Measurements from ENCODE around the gene LCN15.

Gene LCN15

GRCh38 chr9:136738960-136739359 is 25.4 kb downstream of the LCN15 start:
- no peak for DNase-seq

DNA sequence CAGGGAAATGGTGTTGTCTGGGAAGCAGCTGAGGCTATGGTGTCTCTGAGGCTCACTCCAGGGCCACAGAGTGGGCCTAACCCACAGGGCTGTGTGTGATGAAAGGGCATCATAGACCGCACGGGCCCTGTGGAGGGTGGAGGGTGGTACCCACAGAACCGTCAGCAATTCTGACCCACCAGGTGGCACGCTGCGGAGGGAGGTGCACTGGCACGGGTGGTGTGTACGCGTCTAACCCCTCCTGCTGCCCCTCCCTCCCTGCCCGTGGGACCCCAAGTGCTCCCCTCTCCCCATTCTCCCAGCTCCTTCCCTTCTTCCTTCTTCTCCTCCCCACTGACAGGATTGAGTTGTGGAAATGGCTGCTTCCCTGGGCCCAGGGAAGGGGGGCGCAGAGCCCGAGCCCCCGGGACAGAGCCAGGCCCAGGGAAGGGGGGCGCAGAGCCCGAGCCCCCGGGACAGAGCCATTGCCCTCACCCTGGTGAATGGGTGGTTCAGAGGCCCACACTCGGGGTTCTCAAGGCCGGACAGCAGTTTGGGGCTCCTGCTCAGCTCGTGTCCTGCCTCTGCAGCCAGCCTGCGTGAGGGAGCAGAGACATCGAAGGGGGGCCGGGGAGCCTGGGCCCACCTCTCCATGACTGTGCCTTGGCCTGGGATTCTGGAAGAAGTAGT is 28.4 kb downstream of the LCN15 start:
- no peak for DNase-seq

- no peak for DNase-seq
Measured at GRCh38 chr9:136734837-136735496, 29.4 kb downstream of the LCN15 start.

- DNase-seq = no peak
Measured at GRCh38 chr9:136733611-136734010, 30.7 kb downstream of the LCN15 start.

- DNase-seq = no peak
Measured at GRCh38 chr9:136732444-136733178, 31.7 kb downstream of the LCN15 start.

GRCh38 chr9:136729926-136730325 is 34.4 kb downstream of the LCN15 start:
- no peak for DNase-seq

GRCh38 chr9:136729144-136729543 is 35.2 kb downstream of the LCN15 start:
- DNase-seq = no peak

GRCh38 chr9:136728548-136729123 is 35.7 kb downstream of the LCN15 start:
- DNase-seq = no peak

GRCh38 chr9:136728080-136728547 is 36.2 kb downstream of the LCN15 start:
- DNase-seq = peak; percentile 70

- no peak for DNase-seq
Measured at GRCh38 chr9:136726631-136727191, 37.6 kb downstream of the LCN15 start.

GRCh38 chr9:136726118-136726517 is 38.2 kb downstream of the LCN15 start:
- DNase-seq = no peak

- no peak for DNase-seq
Measured at GRCh38 chr9:136725612-136726011, 38.7 kb downstream of the LCN15 start.

DNA sequence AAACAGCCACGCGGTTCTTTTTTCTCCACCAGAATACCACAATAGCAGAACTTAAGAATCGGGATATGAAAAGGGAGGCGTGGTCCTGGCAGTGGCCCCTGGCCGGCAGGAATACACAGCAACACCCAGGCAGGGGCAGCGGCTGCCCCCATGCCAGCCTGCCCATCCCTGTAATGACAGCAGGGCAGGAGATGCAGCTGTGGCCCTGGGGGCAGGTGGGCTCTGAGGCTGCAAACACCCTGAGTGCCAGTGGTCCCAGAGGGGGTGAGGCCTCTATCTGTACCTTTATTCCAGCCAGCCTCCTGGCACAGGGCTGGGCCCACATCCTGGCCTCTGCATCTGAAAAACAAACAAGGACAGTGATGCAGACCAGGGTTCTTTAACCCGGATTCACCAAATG is 39.5 kb downstream of the LCN15 start:
- no peak for DNase-seq

DNA sequence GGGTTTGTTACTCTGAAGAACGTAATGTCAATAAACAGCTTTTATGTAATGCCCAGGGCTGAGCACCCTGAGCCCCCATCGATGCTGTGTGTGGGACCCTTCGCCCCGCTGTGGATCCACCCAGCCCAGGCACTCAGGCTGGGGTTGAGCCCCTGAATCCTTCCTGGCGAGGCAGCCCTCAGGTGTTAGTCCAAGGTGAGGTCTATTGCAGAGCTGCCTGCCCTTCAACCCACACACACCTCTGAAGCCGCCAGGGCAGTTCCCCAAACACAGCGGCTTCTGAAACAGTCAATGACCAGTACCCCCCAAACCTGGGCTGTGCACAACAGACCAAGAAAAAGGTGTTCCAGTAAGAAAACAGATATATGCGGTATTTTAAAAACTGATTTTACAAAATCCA is 40.3 kb downstream of the LCN15 start:
- no peak for DNase-seq

DNA sequence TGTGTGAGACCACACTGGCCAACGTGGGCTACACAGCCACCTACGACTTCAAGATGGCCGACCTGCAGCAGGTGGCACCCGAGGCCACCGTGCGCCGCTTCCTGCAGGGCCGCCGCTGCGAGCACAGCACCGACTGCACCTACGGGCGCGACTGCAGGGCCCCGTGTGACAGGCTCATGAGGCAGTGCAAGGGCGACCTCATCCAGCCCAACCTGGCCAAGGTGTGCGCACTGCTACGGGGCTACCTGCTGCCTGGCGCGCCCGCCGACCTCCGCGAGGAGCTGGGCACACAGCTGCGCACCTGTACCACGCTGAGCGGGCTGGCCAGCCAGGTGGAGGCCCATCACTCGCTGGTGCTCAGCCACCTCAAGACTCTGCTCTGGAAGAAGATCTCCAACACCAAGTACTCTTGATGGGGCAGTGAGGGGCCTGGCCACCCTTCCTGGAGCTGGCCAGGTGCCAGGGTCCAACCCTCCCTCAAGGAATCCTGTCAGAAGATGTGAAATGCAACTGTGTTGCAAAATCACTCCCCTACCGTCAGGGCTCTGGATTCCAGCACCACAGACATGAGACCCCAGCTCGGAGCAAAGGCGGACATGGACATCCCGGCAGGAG is 40.8 kb downstream of the LCN15 start:
- DNase-seq = no peak

DNA sequence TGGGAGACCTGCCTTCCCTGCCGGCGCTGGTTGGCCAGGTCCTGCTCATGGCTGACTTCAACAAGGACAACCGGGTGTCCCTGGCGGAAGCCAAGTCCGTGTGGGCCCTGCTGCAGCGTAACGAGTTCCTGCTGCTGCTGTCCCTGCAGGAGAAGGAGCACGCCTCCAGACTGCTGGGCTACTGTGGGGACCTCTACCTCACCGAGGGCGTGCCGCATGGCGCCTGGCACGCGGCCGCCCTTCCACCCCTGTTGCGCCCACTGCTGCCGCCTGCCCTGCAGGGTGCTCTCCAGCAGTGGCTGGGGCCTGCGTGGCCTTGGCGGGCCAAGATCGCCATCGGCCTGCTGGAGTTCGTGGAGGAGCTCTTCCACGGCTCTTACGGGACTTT is 41.4 kb downstream of the LCN15 start:
- DNase-seq = no peak

DNA sequence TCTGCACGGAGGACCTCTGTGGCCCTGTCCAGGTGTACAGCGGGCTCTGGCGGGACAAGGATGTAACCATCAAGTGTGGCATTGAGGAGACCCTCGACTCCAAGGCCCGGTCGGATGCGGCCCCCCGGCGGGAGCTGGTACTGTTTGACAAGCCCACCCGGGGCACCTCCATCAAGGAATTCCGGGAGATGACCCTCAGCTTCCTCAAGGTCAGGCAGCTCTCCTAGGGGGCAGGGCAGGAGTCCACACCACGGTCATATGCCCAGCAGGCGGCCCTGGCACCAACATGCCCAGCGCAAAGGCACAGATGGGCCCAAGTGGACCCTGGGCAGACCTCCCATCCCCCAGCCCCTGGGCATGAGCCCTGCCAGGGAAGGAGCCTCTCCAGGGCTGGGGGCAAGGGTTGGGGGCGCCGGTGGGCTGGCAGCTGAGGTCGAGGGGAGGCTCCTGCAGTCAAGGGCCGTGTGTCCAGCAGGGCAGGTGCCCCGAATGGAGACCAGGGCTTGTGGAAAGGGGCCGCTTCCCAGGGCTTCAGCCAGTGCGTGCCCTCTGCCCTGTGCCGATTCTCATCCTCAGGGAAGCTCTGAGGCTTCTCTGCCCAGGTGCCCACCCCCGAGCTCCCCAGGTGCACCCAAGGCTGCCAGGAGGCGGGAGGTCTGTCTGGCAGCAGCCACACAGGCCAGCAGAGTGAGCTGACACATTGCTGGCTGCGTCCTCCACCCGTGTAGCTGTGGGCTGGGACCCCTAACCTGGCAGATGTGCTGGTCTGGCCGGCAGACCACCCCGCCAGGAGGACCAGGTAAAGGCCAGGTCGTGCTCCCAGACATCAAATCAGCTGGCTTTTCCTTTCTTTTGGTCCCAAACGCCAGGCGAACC is 42.0 kb downstream of the LCN15 start:
- DNase-seq = no peak

- no peak for DNase-seq
Measured at GRCh38 chr9:136721339-136722092, 42.8 kb downstream of the LCN15 start.

DNA sequence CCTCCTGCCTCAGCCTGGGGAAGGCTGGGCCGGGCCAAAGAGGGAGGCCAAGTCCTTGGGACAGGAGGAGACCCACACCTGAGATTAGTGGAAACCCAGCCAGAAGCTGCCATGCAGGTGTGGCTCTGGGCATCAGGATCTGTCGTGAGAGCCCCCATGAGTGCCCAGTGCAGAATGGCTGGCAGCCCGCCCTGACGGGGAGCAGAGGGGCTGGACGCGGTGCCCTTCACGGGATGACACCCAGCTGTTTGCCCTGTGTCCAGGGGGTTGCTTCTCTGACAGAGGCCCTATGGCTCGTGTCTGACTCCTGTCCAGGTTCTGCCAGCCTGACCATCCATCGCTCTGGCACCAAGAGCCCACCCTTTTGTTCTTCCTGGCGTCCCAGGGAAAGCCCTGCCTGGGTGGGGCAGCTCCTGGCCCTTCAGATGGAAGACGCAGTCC is 43.4 kb downstream of the LCN15 start:
- no peak for DNase-seq

DNA sequence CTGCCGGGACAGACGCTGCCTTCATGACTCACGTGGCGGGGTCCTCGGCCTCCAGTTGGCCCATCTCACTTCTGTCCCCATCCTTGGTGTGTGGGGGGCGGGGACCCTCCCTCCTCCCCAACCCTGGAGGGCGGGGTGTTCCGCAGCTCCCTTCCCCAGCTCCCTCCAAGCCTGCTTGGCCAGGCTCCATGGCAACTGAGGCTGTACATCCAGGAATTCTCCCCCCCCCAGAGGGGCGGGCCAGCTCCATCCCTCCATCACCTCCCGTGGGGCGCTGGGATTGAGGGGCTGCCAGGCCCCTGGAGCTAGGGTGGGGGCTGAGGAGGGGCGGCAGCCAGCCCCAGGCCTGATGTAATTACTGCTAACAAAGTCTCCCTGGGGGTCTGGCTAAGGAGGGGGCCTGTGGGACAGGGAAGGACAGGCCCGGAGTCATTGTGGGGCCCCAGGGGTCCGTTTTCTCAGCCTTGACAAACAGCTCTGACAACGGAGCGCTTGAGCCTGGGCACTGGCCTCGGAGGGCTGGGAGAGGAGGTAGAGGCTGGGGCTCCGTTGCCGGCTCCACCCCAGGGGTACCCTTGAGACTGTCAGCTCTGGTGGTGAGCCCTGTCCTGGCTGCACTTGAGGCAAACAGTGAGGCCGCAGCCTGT is 43.9 kb downstream of the LCN15 start:
- no peak for DNase-seq
